ENCODE measurements around the gene AGTR1. TPM values are rescaled to one million over a fixed set of nuclear protein-coding genes. Genes with fewer than 3 reads are reported as not detected.

Gene AGTR1
- total RNA-seq, 1 donor from 2014 or later: 12.0 TPM

DNA sequence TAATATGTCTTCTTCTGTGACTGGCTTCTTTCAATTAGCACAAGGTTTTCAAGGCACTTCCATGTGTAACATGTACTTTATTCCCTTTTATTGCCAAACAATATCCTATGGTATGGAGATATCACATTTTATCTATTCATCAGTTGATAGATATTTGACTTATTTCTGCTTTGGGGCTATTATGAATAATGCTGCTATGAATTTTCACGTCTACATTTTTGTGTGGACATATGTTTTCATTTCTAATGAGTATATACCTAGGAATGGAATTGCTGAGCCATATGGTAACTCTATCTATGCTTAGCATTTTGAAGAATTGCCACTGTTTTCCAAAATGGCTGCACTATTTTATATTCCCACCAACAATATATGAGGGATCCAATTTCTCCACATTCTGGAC lies 3.6 kb upstream of the AGTR1 start:
- no peaks in the 10 kb centered on the region for H3K4me1 ChIP-seq
- no peak overlapping the region for H3K27ac ChIP-seq
- no peak for TF ChIP-seq POLR2A (IDR thresholded peaks at IDR 0.05)
- no peak for TF ChIP-seq POLR2AphosphoS5 (IDR thresholded peaks at IDR 0.05; ENCODE audit: insufficient read depth in 1 of 2, low read depth in 1 of 2)
- TF ChIP-seq, protein P1, sequence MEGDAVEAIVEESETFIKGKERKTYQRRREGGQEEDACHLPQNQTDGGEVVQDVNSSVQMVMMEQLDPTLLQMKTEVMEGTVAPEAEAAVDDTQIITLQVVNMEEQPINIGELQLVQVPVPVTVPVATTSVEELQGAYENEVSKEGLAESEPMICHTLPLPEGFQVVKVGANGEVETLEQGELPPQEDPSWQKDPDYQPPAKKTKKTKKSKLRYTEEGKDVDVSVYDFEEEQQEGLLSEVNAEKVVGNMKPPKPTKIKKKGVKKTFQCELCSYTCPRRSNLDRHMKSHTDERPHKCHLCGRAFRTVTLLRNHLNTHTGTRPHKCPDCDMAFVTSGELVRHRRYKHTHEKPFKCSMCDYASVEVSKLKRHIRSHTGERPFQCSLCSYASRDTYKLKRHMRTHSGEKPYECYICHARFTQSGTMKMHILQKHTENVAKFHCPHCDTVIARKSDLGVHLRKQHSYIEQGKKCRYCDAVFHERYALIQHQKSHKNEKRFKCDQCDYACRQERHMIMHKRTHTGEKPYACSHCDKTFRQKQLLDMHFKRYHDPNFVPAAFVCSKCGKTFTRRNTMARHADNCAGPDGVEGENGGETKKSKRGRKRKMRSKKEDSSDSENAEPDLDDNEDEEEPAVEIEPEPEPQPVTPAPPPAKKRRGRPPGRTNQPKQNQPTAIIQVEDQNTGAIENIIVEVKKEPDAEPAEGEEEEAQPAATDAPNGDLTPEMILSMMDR (IDR thresholded peaks at IDR 0.05): no peak
- H3K9me3 ChIP-seq: no peaks in the 10 kb centered on the region
- no peaks in the 10 kb centered on the region for H3K27me3 ChIP-seq
- no peak for DNase-seq (ENCODE audit: extremely low spot score in 2 of 2)
- intact Hi-C loops (cut with DNase I): no loop called here
- no peaks in the 10 kb centered on the region for H3K36me3 ChIP-seq
- no peak overlapping the region for H3K4me3 ChIP-seq

DNA sequence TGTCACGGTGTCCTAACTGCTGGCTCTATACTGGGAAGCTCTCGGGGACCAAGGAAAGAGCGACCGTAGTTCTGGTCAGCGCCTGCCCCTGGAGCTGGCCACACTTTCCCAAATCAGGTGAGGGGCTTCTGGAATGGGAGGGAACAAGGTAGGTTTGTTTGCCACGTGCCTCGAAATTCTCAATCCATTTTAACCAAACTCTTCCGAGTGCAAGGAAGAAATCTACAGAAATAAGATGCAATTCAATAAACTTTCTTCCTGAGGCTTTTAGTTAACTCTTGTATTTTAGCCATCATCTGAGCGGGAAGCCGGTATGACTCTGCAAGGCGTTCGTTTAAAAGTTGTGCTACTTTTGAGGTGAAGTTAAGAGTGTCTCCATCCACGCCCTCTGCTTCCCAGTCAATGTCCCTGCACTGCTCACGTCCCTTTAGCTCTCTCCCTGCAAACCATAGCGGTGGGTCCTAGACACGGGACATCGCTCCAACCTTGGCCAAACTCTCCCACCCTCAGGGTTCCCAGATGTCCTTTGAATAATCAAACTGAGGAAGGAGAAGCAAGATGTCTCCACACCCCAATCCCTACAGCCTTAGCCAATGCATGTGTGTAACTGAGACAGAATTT lies 597 bp downstream of the AGTR1 start:
- Histone ChIP-seq H3K4me1 (no peaks in the 10 kb centered on the region), H3K27me3 (no peaks in the 10 kb centered on the region), H3K9me3 (no peaks in the 10 kb centered on the region), H3K36me3 (no peaks in the 10 kb centered on the region), H3K4me3 (peak overlapping the region; percentile 47 to 51), H3K27ac (no peak overlapping the region)
- DNase-seq (ENCODE audit: extremely low spot score in 2 of 2): no peak
- intact Hi-C loops (cut with DNase I): no loop called here
- TF ChIP-seq, protein P1 (IDR thresholded peaks at IDR 0.05): no peak
- TF ChIP-seq POLR2AphosphoS5 (IDR thresholded peaks at IDR 0.05; ENCODE audit: insufficient read depth in 1 of 2, low read depth in 1 of 2): no peak

DNA sequence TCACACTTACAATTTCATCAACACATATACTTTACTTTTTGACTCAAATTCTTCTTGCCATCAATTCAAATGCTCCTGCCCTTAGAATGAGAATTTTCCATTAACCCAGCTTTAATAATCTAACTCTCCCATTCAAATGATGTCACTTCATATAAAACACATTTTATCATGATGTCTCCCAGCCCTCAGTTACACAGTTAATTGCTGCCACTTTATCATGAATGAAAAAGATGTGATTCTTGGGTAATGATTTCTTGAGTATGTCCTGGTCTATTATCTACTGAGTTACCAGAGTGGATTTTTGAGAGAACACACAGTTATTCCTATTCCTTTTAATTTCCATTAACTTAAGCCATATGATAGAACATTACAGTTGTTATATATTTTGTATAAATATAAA lies 7.6 kb downstream of the AGTR1 start:
- Histone ChIP-seq H3K36me3 (no peaks in the 10 kb centered on the region), H3K27me3 (no peaks in the 10 kb centered on the region), H3K4me1 (no peaks in the 10 kb centered on the region), H3K27ac (no peak overlapping the region), H3K9me3 (no peaks in the 10 kb centered on the region), H3K4me3 (no peak overlapping the region)
- no peak for DNase-seq (ENCODE audit: extremely low spot score in 2 of 2)
- TF ChIP-seq, protein P1 (IDR thresholded peaks at IDR 0.05): no peak
- no peak for TF ChIP-seq POLR2A (IDR thresholded peaks at IDR 0.05)
- no peak for TF ChIP-seq POLR2AphosphoS5 (IDR thresholded peaks at IDR 0.05; ENCODE audit: insufficient read depth in 1 of 2, low read depth in 1 of 2)
- intact Hi-C loops (cut with DNase I): no loop called here

DNA sequence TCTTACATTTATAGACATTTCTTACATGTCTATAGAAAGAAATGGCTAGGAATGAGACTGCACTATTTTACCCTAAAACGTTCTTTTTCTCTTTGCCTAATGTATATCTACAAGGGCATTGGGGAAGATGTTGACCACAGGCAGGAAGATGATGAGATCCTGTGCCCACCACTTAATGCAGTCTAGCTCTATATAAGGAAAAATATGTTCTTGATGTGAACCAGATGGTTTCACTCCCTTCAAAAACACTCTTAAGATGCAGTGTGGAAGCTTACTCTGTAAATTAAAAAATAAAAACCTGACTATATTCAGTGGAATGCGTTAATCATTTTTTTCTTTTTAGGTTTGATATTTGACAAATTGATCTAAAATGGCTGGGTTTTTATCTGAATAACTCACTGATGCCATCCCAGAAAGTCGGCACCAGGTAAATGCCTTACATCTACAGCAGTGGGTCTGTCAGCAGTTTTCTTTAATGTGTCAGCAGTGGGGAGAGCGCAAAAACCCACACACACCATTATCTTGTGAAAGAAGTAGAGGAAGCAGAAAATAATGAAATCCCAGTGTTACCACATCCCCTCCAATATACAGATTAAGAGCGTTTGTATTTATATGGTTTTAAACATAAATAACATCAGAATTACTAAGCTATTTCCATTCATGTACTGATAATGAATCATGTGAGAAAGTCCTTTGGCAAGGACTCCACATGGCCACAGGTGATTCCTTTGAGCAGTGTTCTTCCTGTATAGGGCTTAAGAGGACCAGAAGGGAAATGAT lies 10.1 kb downstream of the AGTR1 start:
- no peak for DNase-seq (ENCODE audit: extremely low spot score in 2 of 2)
- Histone ChIP-seq H3K4me3 (no peak overlapping the region), H3K9me3 (no peaks in the 10 kb centered on the region), H3K36me3 (no peaks in the 10 kb centered on the region), H3K27me3 (no peaks in the 10 kb centered on the region), H3K4me1 (no peaks in the 10 kb centered on the region), H3K27ac (no peak overlapping the region)
- TF ChIP-seq POLR2A (IDR thresholded peaks at IDR 0.05) (no peak), POLR2AphosphoS5 (IDR thresholded peaks at IDR 0.05; ENCODE audit: insufficient read depth in 1 of 2, low read depth in 1 of 2) (no peak)
- intact Hi-C loops (cut with DNase I): no loop called here

DNA sequence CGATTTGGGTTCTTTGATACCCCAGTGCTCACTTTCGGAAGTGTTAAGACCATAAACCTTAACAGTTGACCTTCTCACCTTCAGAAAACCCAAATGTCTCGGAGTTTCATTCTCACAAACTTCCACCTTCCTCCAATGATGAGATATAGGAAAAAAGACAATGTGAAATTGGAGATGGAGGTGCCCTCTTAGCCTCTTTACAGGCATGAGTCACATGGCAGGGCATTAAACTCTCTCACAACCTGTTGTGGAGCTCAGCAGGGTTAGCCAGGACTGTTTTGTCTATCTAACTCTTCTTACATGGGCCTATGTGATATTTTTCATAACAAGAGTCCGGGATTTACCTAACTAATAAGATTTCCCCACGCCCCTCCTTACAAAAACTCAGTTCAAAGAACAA lies 10.7 kb downstream of the AGTR1 start:
- Histone ChIP-seq H3K36me3 (no peaks in the 10 kb centered on the region), H3K27me3 (no peaks in the 10 kb centered on the region), H3K9me3 (no peaks in the 10 kb centered on the region), H3K27ac (no peak overlapping the region), H3K4me1 (no peaks in the 10 kb centered on the region), H3K4me3 (no peak overlapping the region)
- DNase-seq (ENCODE audit: extremely low spot score in 2 of 2): no peak
- TF ChIP-seq POLR2A (IDR thresholded peaks at IDR 0.05): no peak
- TF ChIP-seq POLR2AphosphoS5 (IDR thresholded peaks at IDR 0.05; ENCODE audit: insufficient read depth in 1 of 2, low read depth in 1 of 2): no peak
- TF ChIP-seq, protein P1 (IDR thresholded peaks at IDR 0.05): no peak
- intact Hi-C loops (cut with DNase I): no loop called here

Measured in vagina (tissue), 2 donors.